HuH-7.5 (cell line): ENCODE results near the gene RRP1.

Experiments used
- DNase-seq: peaks from one replicate; pipeline ENCODE4 v3.0.0; 2011; ENCODE audit warnings: low spot score

Gene RRP1, protein sequence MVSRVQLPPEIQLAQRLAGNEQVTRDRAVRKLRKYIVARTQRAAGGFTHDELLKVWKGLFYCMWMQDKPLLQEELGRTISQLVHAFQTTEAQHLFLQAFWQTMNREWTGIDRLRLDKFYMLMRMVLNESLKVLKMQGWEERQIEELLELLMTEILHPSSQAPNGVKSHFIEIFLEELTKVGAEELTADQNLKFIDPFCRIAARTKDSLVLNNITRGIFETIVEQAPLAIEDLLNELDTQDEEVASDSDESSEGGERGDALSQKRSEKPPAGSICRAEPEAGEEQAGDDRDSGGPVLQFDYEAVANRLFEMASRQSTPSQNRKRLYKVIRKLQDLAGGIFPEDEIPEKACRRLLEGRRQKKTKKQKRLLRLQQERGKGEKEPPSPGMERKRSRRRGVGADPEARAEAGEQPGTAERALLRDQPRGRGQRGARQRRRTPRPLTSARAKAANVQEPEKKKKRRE

DNA sequence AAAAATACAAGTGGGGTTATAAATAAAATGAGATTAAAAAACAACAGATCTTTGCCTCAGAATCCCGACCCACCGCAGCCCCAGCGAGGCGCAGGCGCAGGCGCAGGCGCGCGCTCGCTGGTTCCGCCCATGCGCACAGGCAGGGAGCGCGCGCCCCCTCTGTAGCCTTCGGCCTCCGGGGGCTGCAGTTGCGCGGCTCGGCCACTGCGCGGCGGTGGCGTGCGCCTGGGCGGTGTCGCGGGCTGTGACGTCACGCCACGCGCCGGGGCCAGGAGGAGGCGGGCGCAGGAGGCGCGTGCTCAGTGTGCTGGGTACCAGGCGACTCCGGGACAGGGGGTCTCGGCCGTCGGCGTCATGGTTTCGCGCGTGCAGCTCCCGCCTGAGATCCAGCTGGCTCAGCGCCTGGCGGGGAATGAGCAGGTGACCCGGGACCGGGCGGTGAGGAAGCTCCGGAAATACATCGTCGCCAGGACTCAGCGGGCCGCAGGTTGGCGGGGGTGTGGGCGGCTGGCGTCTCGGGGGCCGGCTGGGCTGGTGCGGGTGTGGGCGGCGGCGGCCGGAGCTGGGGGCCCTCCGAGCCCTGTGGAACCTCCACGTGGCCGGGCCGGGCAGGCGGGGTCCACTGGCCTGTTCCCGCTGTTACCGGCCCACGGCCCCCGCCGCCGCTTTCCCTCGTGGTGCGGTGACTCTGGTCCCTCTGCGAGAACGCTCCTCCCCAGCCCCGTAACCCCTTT lies at the start of gene RRP1:
Gene RRP1, plus strand, starts transcription at position 302 of the 734 bp plus-strand sequence. Its CDS starts 53 bp downstream, at position 355.
- peak; percentile 89 for DNase-seq

DNA sequence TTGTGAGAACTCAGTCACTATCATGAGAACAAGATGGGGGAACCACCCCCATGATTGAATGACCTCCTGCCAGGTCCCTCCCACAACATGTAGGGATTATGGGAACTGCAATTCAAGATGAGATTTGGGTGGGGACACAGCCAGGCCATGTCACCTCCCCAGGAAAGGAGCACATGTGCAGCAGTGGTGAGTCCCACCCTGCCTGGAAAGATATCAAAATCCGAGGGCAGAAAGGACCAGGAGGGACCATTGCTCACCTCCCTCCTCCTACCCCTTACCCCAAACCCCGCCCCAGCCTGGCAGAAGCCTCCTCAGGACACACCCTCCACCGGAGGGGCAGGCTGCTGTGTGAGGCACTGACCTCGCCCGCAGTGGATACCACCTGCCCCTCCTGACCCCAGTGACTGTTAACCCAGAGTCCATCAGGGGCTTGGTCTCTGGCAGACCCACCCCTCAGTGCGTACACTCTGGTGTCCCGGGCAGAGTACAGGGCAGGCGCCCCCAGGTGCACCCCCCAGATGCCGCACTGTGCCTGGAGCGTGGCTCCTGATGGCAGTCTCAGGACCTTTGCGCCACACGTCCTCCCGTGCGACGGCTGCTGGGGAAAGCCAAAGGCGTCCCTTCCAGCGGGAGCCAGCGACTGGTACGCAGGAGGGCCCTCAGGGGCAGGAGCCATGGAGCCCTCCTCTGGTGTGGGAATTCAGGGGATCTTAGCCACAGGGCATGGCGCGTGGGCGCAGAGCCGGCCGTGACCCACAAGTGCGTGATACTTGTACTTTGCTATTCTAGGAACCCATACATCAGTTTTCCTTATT lies 49.5 kb upstream of the RRP1 start:
- DNase-seq = no peak

DNA sequence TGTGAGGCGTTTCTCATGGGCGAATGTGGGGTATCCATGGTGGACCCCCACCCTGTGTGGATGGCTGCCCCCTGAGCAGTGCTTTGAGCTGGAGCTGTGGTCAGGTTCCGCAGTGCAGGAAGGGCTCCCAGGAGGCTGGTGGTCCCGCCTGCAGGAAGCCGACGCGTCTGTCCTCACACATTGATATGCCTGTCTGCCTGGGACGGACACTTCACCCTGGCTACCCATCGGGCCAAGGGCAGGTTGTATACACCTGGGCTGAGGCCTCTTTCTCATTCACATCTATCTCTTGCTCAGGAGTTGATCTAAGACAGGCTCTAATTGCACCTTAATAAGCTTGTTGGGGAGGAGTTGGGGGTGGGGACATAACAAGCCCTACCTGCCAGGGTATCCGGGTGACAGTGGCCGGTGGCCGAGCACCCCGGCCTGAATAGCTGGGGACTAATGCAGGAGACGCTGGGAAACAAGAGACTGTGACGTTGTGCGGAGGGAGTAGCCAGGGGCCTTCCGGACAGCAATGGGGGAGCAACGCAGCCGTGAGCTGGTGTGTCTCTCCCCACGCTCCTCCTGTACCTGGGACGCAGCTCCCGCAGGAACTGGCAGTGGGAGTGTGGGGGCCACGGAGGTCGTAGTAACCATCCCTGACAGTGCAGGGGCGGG lies 48.8 kb upstream of the RRP1 start:
- no peak for DNase-seq

DNA sequence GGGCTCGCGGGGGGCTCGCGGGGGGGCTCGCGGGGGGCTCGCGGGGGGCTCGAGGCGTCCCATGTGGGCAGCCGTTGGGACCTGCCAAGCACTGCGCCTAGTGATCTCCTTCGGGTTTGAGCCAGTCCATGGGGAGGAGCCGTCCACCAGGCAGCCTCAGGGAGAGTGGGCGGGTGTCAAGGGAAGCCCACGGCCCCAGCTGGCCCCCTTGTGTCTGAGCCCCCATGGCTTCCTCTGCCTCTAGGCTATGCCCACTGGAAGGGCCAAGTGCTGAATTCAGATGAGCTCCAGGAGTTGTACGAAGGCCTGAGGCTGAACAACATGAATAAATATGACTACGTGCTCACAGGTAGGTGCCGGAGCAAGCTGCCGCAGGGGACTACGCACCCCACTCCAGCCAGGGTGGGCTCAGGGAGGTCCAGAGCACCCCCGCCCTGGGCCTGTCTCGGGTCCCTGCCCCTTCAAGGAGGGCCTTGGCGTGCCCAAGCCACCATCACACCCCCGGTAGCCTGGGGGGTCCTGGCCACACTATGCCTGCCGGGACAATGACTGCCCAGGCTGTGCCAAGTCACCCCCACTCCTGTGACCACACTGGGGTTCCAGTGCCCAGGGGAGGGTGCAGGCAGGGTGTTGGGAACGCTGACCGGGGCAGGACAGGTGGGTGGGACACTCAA lies 47.8 kb upstream of the RRP1 start:
- DNase-seq = no peak

DNA sequence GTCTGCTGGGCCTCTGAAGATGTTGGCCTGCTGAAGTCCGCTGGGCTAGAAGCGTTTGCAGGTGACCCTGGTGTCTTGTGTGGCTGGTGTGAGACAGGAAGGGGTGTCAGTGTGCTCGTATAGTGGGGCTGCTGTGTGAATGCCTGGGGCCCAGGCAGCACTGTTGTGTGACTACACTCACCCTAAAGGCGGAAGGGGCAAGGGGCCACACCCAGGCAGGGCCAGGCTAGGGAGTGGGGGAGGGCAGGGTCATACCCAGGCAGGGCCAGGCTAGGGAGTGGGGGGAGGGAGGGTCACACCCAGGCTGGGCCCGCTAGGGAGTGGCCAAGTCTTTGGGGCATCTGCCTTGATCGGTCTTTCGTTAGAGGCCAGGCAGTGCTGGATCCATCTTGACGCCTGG lies 45.4 kb upstream of the RRP1 start:
- DNase-seq = no peak

DNA sequence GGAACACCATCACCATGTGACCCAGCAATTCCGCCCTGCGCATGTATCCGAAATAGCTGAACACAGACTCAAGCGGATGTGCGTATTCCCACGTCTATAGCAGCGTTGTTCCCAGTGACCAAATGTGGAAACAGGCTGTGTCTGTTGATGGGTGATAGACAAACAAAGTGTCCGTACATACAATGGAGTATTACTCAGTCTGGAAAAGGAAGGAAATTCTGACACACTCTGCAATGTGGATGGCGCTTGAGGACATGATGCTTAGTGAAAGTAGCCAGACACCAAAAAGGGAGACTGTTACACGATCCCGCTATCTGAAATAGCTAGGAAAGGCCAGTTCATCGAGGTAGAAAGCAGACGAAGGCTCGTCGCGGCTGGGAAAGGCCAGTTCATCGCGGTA lies 44.7 kb upstream of the RRP1 start:
- DNase-seq = no peak

DNA sequence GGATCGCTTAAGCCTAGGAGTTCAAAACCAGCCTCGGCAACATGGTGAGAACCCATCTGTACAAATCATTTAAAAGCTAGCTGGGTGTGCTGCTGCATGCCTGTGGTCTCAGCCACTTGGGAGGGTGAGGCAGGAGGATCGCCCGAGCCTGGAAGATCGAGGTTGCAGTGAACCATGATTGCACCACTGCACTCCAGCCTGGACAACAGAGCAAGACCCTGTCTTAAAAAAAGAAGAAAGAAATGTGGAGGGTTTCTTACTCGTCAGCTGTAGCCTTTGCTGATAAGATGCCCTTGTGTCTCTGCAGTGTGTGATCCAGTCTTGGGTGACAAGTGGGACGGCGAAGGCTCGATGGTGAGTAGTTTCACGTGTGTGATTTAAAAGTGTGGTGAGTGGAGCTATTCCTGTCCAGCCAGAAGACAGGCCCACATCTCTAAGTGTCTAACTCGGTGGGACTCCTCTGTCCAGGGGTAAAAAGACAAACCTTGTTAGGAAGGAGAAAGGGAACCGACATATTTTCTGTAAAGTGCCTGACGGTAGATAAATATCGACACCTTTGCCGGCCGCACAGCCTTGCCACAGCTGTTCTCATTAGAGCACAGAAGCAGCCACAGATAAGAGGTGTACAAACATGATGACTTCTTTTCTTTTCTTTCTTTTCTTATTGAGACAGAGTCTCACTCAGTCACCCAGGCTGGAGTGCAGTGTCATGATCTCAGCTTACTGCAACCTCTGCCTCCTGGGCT lies 43.4 kb upstream of the RRP1 start:
- no peak for DNase-seq

DNA sequence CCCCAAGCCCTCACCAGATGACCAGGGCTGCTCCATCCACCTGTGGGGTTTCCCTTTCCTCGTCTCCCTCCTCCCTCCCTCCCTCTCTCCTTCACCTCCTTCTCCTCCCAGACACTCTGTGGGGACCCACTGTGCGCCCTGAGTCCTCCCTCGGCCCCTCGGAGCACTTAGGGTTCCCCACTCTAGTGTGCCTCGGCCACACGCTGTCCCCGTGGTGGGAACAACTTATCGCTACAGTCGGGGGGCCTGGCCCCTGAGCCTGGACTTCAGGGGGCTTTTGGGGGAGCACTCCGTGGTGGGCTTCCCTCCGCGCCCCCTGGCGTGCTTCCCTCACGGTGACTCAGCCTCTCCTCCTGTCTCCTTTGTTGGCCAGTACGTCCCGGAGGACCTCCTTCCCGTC lies 40.8 kb upstream of the RRP1 start:
- no peak for DNase-seq

DNA sequence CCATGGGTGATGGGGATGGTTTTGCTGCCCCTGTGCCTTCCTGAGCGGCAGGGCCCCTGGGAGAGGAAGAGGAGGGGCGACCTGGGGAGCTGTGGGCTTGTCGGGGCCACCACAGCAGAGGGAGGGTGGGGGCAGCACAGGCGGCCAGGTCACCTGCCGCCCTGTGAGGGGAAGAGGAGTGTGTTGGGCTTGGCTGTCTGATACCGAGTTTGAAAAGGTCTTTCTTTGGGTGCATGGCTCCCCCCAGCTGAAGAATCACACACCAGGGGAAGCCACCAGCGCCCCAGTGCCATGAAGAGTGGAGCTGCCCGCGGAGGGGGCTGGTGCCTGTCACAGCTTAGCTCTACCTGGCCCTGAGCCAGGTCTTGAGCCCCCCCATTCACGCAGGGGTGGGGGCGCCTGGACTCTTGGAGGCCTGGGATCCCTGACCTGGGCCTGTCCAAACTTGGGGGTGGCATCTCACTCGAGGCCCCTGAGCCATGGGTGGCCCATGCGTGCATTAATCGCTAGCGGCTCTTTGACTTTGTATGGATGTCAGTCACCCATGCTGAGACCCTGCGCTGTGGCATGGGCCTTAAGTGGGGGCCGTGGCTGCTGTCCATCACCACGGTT lies 39.6 kb upstream of the RRP1 start:
- DNase-seq = no peak

DNA sequence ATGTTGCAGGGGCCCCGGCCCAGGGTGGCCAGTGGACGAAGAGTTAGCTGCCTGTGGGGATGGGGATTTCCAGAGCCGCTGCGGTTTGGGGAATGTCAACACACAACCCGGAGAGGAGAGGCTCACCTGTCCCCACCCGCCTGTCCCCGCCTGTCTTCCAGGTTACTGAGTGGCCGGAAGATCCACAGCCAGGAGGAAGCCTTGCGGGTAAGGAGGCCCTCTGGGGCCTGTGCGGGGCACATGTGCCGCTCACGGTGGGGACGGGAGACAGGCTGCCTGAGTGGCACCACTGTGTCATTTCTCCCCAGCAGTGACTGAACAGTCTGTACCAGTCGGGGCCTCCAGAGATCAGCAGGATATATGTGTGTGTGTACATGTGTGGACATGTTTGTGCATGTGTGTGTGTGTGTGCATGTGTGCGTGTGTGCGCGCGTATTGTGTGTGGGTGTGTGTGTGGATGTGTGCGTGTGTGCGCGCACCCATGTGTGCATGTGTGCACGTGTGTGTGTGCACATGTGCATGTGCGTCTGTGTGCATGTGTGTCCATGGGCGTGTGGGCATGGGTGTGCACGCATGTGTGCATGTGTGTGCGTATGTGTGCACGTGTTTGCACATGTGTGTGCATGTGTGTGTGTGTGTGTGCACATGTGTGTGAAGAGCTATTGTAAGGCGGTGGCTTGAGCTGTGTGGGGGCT lies 38.9 kb upstream of the RRP1 start:
- DNase-seq = no peak

DNA sequence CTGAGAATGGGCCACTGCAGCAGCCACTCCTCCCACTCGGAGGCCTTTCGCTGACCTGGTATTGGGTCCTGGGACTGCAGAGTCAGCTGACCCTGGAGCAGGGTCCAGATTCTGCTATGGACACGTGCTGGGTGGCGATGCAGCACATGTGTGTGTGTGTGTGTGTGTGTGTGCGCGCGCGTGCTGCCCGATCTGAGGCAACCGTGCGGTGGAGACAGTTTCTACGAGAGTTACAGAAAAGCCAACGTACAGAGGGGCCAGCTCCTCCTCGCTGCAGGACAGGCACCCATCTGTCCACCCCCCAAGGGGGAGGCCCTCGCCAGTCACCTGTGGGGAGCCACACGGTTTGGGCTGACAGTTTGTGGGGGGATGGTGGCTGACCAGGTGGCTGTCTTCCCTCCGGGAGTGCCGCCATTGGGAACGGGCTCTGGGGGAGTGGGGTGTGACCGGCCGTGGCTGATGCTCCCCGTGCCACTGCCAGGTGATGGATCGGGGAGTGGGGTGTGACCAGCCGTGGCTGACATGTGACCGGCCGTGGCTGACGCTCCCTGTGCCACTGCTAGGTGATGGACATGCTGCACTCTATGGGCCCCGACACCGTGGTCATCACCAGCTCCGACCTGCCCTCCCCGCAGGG lies 37.3 kb upstream of the RRP1 start:
- DNase-seq = no peak

DNA sequence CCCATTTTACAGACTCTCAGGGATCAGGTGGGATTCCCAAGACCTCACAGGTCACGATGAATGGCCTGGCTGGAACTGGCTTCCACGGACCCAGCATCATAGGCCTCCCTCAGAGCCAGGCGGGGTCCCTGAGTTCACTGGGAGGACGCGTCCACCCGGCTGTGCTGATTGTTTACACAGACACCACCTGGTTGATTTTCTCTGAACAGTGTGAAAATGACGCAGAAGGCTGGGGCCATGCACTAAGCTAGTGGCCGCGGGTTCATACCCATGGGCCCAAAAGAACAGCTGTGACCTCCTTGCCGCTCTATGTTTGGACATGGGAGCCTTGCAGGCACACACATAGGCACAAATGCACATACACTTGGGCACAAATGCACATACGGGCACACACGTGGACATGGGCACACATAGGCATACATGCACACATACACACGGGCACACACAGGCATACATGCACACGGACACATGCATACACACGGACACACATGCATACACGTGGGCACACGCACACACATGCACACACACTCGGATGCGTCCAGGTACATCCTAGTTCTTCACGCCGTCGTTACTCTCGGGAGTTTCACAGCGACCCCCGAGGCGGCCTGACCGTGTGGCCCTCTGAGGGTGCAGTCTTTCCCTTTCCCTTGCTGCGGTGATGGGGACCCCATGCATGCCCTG lies 36.5 kb upstream of the RRP1 start:
- DNase-seq = no peak

DNA sequence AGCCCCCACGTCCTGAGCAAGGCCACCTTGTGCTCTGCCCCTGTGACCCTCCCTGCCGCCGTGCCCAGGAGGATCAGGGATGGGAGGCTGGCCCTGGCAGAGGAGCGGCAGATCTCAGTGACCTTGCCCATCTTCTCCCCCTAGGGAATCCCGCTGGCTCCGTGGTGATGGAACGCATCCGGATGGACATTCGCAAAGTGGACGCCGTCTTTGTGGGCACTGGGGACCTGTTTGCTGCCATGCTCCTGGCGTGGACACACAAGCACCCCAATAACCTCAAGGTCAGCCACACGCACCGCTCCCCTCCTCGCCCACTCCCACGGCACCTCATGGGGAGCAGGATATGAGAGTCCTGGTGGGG lies 36.0 kb upstream of the RRP1 start:
- DNase-seq = no peak

DNA sequence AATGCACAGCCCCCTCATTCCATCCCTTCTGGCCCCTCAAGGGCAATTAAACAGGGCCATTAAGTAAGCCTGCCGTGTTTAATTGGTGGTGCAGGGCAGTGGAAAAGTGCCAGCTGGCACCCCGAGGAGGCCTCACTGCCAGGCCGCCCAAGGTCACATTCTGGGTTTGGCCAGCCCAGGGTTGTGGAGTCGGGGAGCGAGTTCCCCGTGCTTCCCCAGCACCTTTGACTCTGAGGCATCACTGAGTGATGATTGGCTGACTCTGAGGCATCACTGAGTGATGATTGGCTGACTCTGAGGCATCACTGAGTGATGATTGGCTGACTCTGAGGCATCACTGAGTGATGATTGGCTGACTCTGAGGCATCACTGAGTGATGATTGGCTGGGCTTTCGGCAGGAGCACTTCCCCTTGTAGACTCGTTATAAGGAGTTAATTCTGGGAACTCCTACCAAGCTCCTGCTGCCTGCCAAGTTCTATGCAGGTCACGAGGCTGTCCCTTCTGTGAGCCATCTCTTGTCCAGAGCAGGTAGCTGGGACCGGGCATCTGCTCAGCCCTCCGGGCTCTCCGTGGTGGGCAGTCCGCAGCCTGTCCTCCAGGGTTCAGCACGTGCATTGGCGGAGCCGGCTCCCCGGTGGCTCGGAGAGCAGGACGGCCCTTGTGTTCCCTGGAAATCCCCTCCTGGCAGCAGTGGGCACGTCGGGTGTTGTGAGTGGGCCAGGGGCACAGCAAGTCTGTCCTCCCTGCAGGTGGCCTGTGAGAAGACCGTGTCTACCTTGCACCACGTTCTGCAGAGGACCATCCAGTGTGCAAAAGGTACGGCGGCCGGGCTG lies 34.2 kb upstream of the RRP1 start:
- DNase-seq = no peak

DNA sequence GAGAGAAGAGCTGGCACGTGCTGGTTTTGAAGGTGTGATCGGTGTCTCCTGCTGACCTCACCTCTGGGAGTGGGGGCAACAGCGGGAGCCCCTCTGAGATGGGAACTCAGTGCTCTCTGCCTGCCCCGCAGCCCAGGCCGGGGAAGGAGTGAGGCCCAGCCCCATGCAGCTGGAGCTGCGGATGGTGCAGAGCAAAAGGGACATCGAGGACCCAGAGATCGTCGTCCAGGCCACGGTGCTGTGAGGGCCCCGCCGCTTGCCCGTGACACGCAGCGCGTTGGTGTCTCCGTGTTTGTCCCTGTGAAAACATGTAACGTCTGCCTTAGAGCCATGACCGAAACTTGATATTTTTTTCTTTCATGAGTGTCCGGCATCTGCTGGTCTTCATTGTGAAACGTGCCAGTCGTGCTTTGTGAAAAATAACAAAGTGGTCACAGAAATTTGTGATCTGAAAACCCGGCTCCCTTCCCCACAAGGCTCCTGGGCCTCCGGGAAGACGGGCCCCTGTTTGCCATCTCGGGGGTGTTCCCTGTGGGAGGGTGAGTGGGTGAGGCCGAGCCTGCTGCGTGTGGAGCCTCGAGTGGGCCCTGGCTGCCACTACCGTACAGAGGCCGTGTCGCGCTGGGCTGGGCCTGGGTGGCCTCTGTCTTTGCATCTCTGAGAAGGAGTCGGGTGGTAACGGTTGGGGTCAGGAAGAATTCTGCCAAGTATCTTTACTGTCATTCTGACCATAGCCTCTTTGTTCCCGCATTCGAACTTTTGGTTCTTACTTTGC lies 33.4 kb upstream of the RRP1 start:
- no peak for DNase-seq

DNA sequence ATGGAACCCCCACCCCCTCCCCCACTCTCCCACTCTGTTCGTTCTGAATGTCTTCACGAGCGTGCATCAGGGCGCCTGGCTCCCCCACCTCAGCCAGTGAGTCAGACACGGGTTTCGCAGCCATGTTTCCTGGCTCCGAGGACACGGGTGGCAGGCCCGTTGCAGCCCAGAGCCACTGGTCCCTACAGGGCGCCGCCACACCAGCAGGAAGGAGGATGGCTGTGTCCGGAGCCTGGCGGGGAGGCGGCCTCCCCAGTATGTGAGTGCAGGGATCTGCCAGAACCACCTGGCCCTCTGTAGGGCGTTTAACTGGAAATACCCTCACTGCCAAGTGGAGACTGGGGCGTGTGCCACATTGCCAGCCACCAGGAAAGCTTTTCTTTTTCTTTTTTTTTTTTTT lies 31.8 kb upstream of the RRP1 start:
- DNase-seq = no peak

DNA sequence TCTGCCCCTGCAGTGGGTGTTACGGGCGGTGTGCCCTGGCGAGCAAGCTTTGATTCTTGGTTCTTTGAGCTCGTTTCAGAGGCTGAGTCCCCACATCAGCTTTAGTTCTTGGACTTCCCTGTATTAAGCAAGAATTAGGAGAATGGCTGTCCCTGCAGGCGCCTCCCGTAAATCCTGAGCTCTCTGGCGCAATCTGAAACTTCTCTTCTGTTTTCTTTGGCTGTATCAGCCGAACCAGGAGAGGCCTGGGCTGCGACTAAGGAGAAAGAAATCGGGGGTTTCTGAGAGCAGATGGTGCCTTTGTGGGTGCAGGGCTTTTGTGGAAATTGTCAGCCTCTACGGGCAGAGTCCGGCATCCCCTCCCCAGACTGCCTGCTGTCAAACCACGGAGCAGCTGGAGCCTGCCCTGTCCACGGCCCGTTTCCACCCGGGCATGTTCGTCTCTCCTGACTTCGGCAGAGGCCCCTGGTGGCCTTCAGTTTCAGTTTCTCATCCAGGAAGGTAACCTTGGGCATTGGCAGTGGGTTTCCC lies 31.2 kb upstream of the RRP1 start:
- no peak for DNase-seq
